Amniotic stem cell (primary cell): Measurements from ENCODE around the gene SLC12A7.

Experiments
- DNase-seq: peaks from one replicate; lab custom pipeline; 2025; lab: John Stamatoyannopoulos, UW

The SLC12A7 gene

DNA sequence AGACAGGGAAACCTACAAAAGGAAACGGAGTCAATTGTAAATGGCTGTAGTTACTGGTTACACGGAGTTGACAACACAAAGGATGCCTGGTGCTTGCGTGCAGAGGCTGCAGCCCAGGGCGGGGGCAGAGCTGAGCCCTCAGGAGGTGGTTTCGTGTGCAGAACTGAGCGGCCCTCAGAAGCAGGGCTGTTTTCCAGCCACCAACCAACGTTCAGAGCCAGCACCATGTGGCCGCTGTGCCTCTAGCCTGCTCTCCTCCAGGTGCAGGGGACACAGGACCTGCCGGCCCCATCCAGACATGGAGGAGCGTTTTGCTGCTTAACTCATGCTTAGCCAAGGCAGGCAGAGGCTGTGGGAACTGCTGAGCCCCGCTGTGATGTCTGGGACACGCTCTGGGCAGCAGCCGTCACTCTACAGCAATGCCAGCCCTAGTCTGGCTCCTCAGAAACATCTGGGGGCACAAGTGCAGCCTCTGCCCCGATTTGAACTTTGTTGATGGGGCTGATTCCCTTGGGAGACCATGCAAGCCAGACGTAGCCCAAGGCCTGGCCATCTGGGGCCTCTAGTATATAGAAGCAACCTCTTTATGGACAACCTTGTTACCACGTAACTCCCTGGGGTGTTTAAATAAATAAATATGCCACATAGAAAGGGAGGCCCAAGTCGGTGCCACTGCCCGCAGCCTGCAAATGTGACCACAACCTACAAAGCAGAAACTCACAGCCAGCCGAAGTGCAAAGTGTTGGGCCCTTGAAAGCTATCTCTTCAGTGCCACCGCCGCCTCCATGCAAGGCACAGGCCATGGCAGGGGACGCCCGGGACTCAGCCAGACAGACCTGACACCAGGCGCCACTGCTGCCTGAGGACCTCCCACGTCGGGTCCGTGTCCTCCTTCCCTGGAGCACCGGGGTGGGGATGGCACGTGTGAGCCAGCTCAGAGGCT lies 61.2 kb downstream of the SLC12A7 start:
- DNase-seq: no peak

DNA sequence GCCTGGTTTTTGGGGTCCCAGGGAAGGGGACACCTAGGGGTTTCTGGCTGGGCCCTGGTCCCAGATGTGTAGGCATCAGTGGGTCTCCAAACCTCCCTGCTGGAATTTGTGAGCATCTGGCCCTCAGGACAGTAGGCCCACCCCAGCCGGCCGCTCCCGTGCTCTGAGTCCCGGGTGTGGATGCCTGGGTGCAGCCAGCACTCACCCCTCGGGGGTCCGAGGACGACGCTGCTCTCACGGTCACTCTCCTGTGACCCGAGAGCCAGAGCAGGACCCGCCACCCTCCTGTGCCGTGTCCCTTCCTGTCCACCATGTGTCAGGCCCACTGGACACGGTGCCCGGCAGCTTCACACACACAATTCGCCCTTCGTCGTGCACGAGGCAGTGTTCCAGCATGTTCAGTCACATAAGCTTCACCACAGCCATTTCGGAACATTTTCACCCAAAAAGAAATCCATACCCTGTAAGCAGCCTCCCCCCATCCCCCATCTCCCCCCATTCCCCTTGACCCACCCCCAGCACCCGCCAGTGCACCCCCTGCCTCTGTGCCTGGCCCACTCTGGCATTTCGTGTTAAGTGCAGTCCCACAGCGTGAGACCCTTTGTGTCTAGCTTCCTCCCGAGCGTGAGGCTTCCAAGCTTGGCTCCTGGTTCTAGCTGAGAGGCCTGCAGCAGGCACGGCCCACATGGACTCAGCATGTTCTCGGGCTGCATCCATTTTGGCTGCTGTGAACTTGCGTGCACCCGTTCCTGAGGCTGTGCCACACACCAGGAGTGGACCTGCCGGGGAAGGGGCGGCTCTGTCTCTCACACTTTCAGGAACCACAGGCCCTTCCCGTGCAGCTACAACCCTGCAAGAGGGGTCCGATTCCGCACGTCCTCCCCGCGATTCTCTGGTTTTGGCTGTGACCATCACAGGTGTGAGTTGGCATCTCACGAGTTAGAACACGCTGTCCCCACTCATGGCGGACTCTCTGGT lies 62.7 kb downstream of the SLC12A7 start:
- DNase-seq: no peak

DNA sequence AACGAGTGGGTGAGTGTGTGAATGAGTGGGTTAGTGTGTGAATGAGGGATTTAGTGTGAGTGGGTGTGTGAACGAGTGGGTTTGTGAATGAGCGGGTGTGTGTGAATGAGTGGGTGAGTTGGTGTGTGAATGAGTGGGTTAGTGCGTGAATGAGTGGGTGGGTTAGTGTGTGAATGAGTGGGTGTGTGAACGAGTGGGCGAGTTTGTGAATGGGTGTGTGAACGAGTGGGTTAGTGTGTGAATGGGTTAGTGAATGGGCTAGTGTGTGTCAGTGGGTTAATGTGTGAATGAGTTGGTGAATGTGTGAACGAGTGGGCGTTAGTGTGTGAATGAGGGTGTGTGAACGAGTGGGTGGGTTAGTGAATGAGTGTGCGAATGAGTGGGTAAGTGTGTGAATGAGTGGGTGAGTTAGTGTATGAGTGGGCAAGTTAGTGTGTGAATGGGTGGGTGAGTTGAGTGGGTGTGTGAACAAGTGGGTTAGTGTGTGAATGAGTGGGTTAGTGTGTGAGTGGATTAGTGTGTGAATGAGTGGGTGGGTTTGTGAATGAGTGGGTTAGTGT lies 63.6 kb downstream of the SLC12A7 start:
- no peak for DNase-seq

DNA sequence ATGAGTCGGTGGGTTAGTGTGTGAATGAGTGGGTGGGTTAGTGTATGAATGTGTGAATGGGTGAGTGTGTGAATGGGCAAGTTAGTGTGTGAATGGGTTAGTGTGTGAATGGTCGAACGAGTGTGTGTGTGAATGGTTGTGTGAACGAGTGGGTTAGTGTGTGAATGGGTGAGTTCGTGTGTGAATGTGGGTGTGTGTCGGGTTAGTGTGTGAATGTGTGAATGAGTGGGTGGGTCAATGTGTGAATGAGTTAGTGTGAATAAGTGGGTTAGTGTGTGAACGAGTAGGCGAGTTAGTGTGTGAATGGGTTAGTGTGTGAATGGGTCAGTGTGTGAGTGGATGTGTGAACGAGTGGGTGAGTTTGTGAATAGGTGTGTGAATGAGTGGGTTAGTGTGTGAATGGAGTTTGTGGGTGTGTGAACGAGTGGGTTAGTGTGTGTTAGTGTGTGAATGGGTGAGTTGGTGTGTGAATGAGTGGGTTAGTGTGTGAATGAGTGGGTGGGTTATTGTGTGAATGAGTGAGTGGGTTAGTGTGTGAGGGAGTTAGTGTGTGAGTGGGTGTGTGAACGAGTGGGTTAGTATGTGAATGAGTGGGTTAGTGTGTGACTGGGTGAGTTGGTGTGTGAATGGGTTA lies 64.4 kb downstream of the SLC12A7 start:
- DNase-seq: no peak

DNA sequence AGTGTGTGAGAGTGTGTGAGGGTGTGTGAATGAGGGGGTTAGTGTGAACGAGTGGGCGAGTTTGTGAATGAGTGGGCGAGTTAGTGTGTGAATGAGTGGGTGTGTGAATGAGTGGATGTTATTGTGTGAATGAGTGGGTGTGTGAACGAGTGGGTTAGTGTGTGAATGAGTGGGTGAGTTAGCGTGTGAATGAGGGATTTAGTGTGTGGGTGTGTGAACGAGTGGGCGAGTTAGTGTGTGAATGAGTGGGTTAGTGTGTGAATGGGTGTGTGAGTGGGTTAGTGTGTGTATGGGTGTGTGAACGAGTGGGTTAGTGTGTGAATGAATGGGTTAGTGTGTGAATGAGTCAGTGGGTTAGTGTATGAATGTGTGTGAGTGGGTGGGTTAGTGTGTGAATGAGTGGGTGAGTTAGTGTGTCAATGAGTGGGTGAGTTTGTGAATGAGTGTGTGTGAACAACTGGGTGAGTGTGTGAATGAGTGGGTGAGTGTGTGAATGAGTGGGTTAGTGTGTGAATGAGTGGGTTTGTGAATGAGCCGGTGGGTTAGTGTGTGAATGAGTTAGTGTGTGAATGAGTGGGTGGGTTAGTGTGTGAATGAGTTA lies 65.8 kb downstream of the SLC12A7 start:
- DNase-seq: no peak

DNA sequence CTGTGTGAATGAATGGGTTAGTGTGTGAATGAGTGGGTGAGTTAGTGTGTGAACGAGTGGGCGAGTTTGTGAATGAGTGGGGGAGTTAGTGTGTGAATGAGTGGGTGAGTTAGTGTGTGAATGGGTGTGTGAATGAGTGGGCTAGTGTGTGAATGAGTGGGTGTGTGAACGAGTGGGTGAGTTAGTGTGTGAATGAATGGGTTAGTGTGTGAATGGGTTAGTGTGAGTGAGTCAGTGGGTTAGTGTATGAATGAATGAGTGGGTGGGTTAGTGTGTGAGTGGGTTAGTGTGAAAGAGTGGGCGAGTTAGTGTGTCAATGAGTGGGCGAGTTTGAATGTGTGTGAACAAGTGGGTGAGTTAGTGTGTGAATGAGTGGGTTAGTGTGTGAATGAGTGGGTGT lies 67.7 kb downstream of the SLC12A7 start:
- no peak for DNase-seq

DNA sequence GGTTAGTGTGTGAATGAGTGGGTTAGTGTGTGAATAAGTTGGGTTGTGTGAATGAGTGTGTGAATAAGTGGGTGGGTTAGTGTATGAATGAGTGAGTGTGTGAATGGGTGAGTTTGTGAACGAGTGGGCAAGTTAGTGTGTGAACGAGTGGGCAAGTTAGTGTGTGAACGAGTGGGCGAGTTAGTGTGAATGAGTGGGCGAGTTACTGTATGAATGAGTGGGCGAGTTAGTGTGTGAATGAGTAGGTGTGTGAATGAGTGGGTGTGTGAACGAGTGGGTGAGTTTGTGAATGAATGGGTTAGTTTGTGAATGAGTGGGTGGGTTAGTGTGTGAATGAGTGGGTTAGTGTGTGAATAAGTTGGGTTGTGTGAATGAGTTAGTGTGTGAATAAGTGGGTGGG lies 68.5 kb downstream of the SLC12A7 start:
- DNase-seq: no peak

DNA sequence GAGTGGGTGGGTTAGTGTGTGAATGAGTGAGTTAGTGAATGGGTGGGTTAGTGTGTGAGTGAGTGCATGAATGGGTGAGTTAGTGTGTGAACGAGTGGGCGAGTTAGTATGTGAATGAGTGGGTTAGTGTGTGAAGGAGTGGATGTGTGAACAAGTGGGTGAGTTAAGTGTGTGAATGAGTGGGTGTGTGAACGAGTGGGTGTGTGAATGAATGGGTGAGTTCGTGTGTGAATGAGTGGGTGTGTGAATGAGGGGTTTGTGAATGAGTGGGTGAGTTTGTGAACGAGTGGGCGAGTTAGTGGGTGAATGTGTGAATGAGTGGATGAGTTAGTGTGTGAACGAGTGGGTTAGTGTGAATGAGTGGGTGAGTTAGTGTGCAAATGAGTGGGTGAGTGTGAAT lies 69.2 kb downstream of the SLC12A7 start:
- no peak for DNase-seq

DNA sequence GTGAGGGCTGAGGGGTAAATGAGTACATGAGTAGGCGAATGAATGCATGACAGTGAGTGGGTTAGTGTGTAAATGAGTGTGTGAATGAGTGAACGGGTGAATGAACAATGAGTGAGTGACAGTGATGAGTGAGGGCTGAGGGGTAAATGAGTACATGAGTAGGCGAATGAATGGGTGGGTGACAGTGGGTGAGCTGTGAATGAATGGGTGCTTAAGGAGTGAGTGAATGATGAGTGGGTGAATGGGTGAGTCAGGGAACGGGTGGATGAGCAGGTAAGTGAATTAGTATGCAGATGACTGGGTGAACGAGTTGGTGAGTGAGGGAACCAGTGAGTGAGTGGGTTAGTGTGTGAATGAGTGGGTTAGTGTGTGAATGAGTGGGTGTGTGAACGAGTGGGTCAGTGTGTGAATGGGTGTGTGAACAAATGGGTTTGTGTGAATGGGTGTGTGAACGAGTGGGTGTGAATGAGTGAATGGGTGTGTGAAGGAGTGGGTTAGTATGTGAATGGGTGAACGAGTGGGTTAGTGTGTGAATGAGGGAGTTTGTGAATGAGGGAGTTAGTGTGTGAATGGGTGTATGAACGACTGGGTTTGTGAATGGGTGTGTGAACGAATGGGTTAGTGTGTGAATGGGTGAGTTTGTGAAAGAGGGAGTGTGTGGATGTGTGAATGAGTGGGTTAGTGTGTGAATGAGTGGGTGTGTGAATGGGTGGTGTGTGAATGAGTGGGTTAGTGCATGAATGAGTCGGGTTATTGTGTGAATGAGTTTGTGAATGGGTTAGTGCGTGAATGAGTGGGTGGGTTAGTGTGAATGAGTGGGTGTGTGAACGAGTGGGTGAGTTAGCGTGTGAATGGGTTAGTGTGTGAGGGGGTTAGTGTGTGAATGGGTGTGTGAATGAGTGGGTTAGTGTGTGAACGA lies 70.4 kb downstream of the SLC12A7 start:
- no peak for DNase-seq

DNA sequence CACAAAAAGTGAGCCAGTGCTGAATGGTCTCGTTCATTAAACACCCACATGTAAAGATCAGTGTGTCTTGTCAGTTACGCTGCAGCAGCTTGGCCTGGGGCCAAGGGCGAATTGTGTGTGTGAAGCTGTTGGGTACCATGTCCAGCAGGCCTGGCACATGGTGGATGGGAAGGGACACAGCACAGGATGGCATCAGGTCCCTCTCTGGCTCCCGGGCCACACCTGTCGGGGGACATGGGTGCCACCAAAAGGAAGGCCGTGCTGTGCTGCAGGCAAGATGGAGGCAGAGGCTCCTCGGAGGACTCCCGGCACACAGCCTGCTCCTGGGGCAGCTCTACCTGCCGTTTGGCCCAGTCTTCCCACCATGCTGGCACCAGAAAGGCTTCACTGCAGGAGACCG lies 71.3 kb downstream of the SLC12A7 start:
- no peak for DNase-seq

DNA sequence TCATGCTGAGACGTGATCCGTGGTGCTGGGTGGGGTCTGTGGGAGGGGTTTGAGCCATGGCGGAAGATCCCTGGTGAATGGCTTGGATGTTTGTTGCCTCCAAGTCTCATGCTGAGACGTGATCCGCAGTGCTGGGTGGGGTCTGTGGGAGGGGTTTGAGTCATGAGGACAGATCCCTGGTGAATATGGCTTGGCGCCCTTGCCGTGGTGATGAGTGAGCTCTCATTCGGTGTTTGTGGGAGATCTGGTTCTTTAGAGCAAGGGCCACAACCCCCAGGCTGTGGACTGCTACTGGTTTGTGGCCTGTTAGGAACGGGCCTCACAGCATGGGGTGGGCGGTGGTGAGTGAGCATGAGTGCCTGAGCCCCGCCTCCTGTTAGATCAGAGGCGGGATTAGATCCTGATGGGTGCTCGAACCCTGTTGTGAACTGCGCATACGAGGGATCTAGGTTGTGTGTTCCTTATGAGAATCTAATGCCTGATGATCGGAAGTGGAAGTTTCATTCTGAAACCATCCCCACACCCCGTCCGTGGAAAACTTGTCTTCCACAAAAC lies 72.1 kb downstream of the SLC12A7 start:
- no peak for DNase-seq

DNA sequence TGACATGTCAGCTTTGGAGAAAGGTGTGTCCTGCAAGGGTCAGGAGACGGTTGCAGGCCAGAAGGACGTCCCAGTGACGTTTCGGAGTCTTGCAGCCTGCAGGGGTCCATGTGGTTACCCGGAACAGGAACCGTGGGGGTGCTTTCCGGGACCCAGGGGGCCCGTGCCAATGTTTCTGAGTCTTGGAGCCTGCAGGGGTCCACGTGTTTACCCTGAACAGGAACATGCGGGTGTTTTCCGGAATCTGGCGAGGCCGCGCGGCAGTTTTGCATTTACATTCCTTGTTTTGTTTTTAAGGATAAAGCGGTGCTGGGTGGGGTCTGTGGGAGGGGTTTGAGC lies 72.7 kb downstream of the SLC12A7 start:
- no peak for DNase-seq

DNA sequence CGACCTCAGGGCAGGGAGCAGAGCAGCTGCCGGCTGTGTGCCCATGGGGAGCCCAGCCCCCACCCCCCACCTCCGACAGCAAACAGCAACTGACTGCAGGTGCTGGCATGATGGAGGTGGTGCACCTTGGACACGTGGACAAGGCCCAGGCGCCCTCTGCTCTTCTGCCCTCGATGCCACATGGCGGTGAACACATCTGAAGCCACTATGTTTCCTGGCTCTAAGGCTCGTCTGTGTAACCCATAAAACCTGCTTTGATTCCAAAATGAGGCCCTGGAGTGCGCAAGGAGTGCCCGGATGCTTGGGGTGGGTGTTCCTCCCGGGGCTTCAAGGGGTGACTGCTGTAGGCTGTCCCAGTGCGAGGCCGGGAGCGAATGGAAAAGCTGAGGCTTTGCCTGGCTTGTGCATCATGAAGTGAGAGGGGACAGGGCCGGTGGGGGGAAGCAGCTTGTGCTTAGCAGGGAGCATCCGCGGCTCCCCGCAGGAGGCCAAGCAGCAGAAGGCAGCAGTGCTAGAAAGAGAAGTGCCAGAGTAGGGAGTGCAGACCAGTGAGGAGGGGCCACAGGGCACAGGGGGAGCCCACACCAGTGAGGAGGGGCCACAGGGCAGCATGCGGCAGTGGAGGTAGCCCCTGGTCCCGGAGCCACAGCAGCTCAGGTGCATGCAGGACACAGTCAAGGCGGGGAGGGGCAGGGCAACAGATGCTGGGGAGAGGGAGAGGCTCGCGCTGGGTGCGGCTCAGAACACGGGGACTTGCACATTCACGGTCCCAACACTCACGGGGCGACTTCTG lies 73.2 kb downstream of the SLC12A7 start:
- no peak for DNase-seq

DNA sequence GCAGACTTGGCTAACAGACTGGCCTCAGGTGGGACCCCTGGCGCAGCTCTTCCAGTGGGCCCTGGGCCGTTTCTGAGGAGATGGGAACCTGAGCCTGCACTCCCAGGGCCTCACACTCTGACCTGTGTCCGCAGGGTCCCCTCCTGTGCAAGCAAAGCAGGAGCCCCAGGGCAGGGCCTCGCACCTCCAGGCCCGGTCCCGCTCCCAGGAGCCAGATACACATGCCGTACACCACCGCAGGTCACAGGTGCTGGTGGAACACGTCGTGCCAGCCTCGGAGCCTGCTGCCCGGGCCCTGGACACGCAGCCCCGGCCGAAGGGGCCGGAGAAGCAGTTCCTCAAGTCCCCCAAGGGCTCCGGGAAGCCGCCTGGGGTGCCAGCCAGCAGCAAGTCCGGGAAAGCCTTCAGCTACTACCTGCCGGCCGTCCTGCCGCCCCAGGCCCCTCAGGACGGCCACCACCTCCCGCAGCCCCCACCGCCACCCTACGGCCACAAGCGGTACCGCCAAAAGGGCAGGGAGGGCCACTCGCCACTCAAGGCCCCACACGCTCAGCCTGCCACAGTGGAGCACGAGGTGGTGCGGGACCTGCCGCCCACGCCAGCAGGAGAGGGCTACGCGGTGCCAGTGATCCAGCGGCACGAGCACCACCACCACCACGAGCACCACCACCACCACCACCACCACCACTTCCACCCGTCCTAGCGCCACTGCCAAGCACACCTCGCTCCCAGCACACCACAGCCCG lies 74.0 kb downstream of the SLC12A7 start:
- no peak for DNase-seq

DNA sequence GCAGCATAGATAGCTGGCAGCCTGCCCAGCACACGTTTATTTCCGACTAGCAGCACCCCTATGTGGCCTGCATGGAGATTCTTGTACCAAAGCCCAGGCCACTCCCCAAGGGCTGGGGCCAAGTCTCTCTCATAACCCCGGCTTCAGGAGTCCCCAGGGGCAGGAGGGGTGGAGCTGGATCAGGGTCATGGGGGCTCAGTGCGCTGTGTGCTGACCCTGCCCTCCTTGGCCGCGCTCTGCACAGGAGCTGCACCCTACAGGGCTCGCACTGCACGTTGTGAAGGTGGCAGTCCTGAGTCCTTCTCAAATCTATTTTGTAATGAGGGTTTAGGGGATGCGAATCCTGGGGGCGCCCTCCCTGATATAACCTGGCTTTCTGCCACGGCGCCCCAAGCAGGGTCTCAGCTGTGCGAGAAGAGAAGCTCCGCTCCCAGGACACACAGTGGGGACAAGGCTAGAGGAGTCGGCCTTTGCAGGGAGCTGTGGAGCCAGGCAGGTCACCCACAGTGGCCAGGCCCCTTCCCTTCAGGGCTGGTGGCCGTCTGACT lies 74.7 kb downstream of the SLC12A7 start:
- no peak for DNase-seq

DNA sequence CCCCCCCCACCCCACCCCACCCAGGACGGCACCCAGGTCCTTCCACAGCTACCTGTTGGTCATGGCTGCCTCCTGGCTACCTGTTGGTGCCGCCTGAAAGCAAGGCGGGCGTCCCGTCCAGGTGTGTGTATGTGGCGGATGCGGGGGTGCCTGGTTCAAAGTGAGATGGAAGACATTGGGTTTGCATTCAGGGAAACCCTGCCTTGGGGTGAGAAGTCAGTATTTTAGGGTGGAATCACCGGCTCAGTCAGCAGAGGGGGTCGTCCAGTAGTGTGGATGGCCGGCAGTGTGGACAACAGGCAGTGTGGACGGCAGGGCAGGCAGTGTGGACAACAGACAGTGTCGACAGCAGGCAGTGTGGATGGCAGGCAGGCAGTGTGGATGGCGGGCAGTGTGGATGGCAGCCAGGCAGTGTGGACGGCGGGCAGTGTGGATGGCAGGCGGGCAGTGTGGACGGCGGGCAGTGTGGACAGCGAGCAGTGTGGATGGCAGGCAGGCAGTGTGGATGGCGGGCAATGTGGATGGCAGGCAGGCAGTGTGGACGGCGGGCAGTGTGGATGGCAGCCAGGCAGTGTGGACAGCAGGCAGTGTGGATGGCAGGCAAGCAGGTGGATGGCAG lies 75.2 kb downstream of the SLC12A7 start:
- DNase-seq: no peak

DNA sequence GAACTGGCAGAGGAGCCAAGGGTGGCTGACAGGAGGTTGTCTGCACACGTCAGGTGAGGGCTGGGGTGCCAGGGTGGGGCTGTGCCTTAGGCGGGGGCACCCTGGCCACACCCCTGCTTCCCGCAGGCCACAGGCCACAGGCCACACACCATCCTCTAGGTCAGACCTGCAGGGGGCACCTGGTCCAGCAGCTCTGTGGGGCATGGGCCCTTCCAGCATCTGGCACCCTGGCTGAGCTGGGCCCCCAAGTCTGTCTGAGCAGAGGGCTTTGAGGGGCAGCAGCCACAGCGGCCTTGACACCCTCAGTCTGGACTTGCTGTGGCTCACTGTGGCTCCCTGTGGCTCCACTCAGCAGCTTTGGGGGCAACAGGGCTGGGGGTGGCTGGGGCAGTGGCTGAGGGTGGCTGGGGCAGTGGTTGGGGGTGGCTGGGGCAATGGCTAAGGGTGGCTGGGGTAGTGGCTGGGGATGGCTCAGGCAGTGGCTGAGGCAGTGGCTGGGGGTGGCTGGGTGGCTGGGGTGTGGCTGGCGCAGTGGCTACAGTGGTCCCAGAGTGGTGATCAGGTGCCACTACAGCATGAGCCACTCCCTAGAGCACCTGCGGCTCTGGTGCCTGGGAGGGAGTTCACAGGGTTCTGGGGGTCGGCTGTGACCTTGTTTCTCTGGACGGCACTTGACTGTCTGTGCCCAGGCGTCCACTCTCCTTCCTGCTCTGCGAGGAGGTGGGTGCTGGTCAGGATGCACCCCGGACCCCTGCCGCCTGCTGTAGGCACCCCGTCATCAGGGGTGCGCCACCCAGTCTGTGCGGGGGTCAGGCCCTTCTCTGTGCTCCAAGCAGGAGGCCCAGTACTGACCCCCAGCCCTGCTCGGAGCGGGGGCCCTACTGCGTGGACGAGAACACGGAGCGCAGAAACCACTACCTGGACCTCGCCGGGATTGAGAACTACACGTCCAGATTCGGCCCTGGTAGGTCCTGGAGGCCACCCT lies 76.2 kb downstream of the SLC12A7 start:
- DNase-seq: no peak
